GM19025 (cell line): ENCODE measurements around the gene KCNJ6.
"Not testable (repeated sequence)": the region's sequence is repeated elsewhere in the genome, so short reads cannot be mapped to it uniquely, and the experiment has no call there.

ENCODE experiments used
- ATAC-seq: cut with Tn5 transposase; IDR thresholded peaks from one replicate; pipeline ENCODE4 v1.9.1; 2021; ENCODE audit warnings: mild to moderate bottlenecking, low read depth, moderate library complexity; ENCODE audit not compliant: unreplicated experiment

Gene KCNJ6

GRCh38 chr21:37587635-37588177 lies 328.6 kb downstream of the KCNJ6 start:
- ATAC-seq = no peak

- no peak for ATAC-seq
These were observed 329.1 kb downstream of the KCNJ6 start for GRCh38 chr21:37587203-37587602.

DNA sequence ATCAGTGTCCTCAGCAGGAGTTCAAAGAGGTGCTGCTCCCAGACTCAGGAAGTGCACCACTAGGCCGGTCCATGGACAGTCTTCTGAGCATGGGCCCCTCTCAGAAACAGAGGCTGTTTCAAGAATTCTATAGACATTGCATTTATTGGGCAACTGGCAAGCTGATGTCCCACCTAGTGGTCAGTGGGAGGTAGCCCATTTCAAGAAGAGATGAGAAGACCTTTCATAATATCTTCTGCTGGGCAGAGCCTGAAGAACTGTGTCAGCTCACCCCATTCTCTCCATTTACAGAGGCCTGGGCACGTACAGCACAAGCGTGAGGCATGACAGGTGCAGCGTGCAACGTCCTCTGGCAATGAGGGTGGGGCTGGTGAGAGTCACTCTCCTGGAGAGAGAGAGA lies 333.7 kb downstream of the KCNJ6 start:
- ATAC-seq = no peak

- no peak for ATAC-seq
These were observed 335.6 kb downstream of the KCNJ6 start for GRCh38 chr21:37580666-37581065.

DNA sequence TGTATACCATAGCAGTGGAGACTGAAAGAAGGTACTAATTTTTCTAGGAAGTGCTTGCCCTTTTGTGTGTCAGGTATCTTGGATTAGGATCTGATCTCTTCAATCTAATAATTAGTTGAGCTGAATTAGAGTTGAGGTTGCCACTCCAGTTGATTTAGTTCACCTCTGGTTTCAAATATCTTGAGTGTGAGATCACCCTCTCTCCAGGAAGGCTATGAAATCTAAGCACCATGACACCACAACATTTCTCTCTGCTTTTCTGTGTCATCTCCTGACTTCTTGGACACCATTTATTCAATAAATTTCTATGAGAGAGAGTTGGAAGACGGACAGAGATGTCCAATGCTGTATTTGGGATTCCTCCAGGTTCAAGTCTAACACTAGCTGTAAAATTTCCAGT lies 336.9 kb downstream of the KCNJ6 start:
- ATAC-seq = no peak

- no peak for ATAC-seq
These were observed 337.7 kb downstream of the KCNJ6 start for GRCh38 chr21:37578471-37579126.

- ATAC-seq = not testable (repeated sequence)
These were observed 339.3 kb downstream of the KCNJ6 start for GRCh38 chr21:37576929-37577328.

- ATAC-seq = no peak
These were observed 340.7 kb downstream of the KCNJ6 start for GRCh38 chr21:37575580-37575979.

DNA sequence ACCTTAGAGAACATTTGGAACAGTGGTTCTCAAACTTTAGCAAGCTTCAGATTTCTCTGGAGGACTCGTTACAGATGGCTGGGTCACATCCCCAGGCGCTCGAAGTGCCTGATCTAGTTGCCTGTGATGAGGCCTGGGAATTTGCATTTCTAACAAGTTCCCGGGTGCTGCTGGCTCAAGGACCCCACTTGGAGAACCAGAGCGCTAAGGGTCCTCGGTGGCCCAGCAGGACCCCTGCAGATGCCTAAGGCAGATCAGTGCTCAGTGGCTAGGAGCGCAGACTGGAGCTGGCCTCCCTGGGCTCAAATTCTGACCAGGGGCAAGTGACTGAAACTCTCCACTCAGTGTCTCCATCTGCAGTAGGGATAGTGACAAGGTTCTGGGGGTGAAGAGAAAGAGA lies 341.5 kb downstream of the KCNJ6 start:
- no peak for ATAC-seq

GRCh38 chr21:37574316-37574715 lies 341.9 kb downstream of the KCNJ6 start:
- ATAC-seq = no peak

GRCh38 chr21:37571442-37571841 lies 344.8 kb downstream of the KCNJ6 start:
- no peak for ATAC-seq

- no peak for ATAC-seq
These were observed 347.3 kb downstream of the KCNJ6 start for GRCh38 chr21:37568916-37569315.

GRCh38 chr21:37568415-37568814 lies 347.8 kb downstream of the KCNJ6 start:
- ATAC-seq = no peak

DNA sequence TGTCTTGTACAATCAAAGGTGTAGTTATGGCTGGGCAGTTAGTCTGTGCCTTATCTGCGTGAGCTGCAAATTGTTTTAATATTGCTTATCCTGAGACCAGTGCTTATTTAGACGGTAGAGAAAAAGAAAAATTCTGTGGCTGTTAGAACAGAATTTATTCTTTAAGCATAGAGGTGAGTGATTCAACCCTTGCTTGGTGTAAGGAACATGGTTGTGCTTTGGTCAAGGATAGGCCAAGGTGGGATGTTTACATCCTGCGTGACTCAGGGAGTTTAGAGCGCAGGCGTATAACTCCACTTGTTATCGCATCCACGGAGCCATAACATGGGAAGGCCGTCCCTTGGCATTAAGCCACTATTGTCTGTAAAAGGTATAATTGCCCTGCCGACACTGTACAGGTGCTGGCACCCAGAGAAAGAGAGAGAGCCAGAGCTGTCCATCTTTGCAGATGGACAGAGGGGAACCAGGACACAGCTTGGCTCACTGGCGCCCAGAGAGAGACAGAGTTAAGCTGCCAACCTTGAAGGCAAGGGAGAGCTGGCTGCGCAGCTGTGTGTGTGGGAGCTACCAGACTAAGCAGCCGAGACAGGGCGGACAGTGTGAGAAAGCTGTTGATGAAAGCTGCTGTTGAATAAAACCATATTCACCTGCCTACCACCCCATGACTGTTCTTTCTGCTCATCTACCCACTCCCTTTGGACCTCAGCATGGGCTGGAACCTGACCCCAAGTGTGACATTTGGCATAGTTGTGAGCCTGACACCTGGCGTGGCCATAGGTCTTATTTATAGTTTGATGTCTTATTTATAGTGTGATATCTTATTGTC lies 349.3 kb downstream of the KCNJ6 start:
- no peak for ATAC-seq

DNA sequence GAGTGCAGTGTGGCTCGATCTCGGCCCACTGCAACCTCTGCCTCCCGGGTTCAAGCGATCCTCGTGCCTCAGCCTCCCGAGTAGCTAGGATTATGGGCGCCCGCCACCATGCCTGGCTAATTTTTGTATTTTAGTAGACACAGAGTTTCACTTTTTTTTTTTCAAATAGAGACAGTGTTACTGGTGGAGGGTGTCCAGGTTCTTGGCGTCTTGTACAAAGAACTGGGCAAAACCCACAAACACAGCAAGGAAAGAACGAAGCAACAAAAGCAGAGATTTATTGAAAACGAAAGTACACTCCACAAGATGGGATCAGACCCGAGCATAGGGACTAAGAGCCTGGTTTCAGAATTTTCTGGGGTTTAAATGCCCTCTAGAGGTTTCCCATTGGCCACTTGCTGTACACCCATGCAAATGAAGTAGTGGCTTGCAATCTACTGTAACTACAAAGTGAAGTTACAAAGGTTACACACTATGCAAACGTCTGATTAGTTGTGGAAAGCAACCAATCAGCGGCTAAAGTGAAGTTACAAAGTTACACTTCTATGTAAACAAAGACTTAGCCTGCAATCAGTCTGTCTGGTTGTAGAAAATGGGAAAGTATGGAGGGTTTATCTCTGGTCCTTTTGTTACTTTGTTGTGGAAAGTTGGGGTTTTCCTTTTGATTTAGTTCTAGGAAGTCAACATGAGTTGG lies 350.6 kb downstream of the KCNJ6 start:
- no peak for ATAC-seq

GRCh38 chr21:37564924-37565529 lies 351.2 kb downstream of the KCNJ6 start:
- ATAC-seq = no peak

DNA sequence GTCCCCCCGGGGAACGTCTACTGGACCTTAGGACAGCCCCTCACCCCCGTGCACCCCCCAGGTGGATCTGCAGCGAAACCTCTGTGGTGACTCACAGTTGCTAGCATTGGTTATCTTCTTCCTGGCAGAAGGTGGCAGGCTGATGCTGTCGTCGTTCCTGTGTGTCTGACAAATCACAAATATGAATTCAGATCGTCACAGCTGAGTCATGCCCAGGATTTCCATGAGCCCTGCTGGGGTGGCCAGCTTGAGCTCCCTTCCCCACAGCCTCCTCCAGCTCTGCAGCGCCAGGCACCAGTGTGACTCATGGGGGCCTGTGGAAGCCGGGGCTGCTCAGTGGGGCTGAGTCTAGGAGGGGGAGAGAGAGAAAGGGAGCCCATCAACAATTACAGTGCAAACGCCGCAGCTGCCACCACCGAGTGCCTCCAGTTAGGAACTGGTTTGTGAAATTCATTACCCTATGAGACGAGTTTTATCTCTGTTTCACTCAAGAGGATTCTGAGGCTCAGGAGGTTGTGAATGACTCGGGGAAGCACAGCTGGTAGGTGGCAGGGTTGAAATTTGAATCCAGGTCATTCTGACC lies 351.8 kb downstream of the KCNJ6 start:
- peak; percentile 36 for ATAC-seq

DNA sequence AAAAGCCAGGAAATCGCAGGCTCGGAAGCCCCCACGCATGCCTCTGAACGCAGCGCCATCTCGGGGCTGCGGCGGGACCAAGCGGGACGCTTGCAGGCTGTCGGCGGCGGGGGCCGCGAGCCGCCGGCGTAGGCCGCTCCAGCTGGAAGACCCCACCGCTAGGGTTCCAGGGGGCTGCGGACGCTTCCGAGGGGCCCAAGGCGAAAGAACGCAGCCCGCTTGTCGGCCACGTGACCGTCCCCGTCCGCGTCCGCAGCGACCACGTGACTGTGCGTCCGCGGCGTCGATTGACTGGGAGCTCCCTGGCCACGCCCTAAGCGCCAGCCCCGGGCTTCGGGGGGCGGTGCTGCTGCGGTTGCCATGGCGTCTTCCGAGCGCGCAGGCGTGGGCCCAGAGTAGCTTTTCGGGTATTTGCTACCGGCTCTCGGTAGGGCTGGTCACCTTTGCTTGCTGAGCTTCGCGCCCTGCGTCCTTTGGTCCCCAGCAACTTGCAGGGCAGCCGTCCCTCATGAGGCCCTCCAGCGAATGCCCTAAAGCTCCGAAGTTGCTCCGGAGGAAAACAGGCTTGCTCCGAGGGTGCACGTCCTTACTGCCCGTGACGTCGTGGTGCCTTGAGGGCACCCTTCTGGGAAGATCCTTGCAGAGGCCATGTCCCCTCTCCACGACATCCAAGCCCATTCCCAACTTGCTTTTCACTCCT lies 352.5 kb downstream of the KCNJ6 start:
- ATAC-seq = peak; percentile 92

DNA sequence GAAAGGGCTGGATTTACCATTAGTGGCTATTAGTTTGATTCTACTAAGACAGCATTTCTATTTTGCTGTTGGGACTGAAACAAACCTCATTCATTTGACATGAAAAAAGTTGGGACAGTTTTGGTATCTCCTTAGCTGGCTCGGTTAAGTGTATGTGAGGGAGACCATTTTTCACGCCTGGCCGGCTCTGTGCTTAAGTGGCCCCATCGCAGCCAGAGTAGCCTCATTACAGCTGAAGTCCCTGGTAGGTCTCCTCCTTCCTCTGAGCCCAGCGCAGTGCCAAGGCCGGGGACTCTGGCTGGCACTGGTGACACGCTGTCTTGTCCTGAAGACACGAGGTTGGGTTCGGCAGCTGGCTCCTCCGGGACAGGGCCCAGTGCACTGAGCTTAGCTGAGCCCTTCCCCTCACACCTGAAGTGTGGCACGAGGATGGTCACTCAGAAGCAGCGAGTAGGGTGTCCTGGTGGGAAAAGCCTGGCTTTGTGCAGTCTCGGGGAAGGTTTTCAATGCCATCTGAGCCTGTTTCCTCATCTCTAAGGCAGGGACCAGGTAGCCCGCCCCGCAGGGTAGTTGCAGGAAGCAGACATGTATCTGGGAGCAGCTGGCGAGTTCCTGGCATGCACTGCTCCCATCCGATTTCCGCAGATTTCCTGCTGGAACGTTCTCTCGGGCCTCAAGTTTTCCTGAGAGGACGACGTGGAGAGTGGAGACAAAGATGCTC lies 353.2 kb downstream of the KCNJ6 start:
- ATAC-seq = peak; percentile 1
